Kidney (tissue), 14 donors: ENCODE results near the gene FANCC. TPM values are rescaled to one million over a fixed set of nuclear protein-coding genes. Genes with fewer than 3 reads are reported as not detected.
A peak's percentile ranks its signal among the peaks of the same experiment; 100 is the strongest.

Experiments
- DNase-seq, 5 donors: peaks; one replicate each; pipeline ENCODE4 v3.0.0-alpha.2; 2013 to 2020
- FAIRE-seq: peaks from 2 replicates; lab custom pipeline; 2012; peaks lifted over from hg19 to GRCh38; lab: Jason Lieb, UNC
- H3K27ac ChIP-seq, 2 donors: one replicate each; pipeline ENCODE4 v1.7.0; 2013; ENCODE audit warnings: low read depth in 2 of 2, low read length in 2 of 2, inconsistent platforms in 1 of 2
- H3K27me3 ChIP-seq: one replicate; pipeline ENCODE4 v1.7.1; 2013; ENCODE audit warnings: low read length, inconsistent platforms; ENCODE audit not compliant: control insufficient read depth, insufficient read depth
- H3K36me3 ChIP-seq, 3 donors: one replicate each; pipeline versions ENCODE4 v1.7.0 to v1.7.1; 2013; ENCODE audit warnings: low read length in 3 of 3, control low read depth in 1 of 3, inconsistent platforms in 1 of 3; ENCODE audit not compliant: insufficient read depth in 3 of 3, control insufficient read depth in 2 of 3
- H3K4me1 ChIP-seq, 3 donors: one replicate each; pipeline versions ENCODE4 v1.7.0 to v1.7.1; 2013; ENCODE audit warnings: low read length in 3 of 3, inconsistent platforms in 1 of 3, low read depth in 1 of 3; ENCODE audit not compliant: control insufficient read depth in 2 of 3, insufficient read depth in 2 of 3
- H3K4me3 ChIP-seq, 3 donors: one replicate each; pipeline versions ENCODE4 v1.7.0 to v1.8.1; 2013; ENCODE audit warnings: low read length in 3 of 3, control low read depth in 1 of 3, inconsistent platforms in 1 of 3
- H3K9ac ChIP-seq, 3 donors: one replicate each; pipeline versions ENCODE4 v1.7.0 to v1.7.1; 2013; ENCODE audit warnings: low read length in 3 of 3, control low read depth in 1 of 3, inconsistent platforms in 1 of 3
- H3K9me3 ChIP-seq, 3 donors: one replicate each; pipeline versions ENCODE4 v1.7.0 to v1.7.1; 2013; ENCODE audit warnings: low read length in 3 of 3, control low read depth in 1 of 3, inconsistent platforms in 1 of 3; ENCODE audit not compliant: control insufficient read depth in 2 of 3, insufficient read depth in 1 of 3
- CTCF ChIP-seq: IDR thresholded peaks from 3 replicates; pipeline ENCODE4 v1.5.1; 2012; ENCODE audit warnings: mild to moderate bottlenecking, moderate library complexity, borderline replicate concordance; ENCODE audit not compliant: insufficient read depth; ENCODE audit errors: extremely low read depth
- intact Hi-C: fragments of 100-400 bp; cut with DNase I; formaldehyde crosslinking; loops from one replicate; pipeline ENCODE4 v1.11.1; 2022
- polyA plus RNA-seq: library from polyadenylated mRNA; stranded (reverse); fragments of 350-450 nt; fragmentation: Illumina TruSeq; extraction: RNeasy Lipid Tissue Mini Kit (QIAGEN cat#74804); gene quantifications from one replicate; pipeline ENCODE4 v1.2.3, GENCODE V29; 2014; ENCODE audit warnings: low read depth, low replicate concordance; ENCODE audit not compliant: insufficient read depth
- total RNA-seq: library from RNA; stranded (reverse); fragmentation: NEBNext Ultra II Directional; extraction: Animal tissue kit (Norgen Biotek cat#: 25700); gene quantifications from one replicate; pipeline ENCODE4 v1.2.1, GENCODE V29; 2021
- donor health status: control.
- donor health status: control.
- donor health status: control.
- donor health status: control.
- donor health status: control.
- donor health status: DM: yes; HTN: yes; CAD: no.
- donor health status: Normal renal cell carcinoma (clear cell type).

FANCC gene
- total and polyA plus RNA-seq, 2 donors from 2014 or later = 7.5 to 10.8 TPM

- Histone ChIP-seq H3K4me3 (no peak overlapping the region), H3K9me3 (no peaks in the 10 kb centered on the region), H3K27ac (no peak overlapping the region), H3K9ac (no peak overlapping the region), H3K36me3 (no peaks in the 10 kb centered on the region), H3K4me1 (no peaks in the 10 kb centered on the region), H3K27me3 (no peaks in the 10 kb centered on the region)
- intact Hi-C loops = no loop called here
- no peak for TF ChIP-seq CTCF
- peak in 2 of 5 donors; percentile 25 to 55 for DNase-seq
- no peak for FAIRE-seq
Observed at GRCh38 chr9:95250462-95251221, 66.9 kb downstream of the FANCC start.

- no peak for TF ChIP-seq CTCF
- H3K27me3 ChIP-seq = no peaks in the 10 kb centered on the region
- H3K9me3 ChIP-seq = no peaks in the 10 kb centered on the region
- intact Hi-C loops = no loop called here
- H3K9ac ChIP-seq = no peak overlapping the region
- no peaks in the 10 kb centered on the region for H3K36me3 ChIP-seq
- H3K27ac ChIP-seq = no peak overlapping the region
- FAIRE-seq (no peak), DNase-seq (peak in 3 of 5 donors; percentile 43 to 68 (median 56))
- no peak overlapping the region for H3K4me3 ChIP-seq
- H3K4me1 ChIP-seq = no peaks in the 10 kb centered on the region
Observed at GRCh38 chr9:95249986-95250385, 67.5 kb downstream of the FANCC start.

- H3K4me1 ChIP-seq = no peaks in the 10 kb centered on the region
- H3K9me3 ChIP-seq = no peaks in the 10 kb centered on the region
- intact Hi-C loops = no loop called here
- FAIRE-seq (no peak), DNase-seq (no peak)
- no peaks in the 10 kb centered on the region for H3K27me3 ChIP-seq
- no peak overlapping the region for H3K27ac ChIP-seq
- no peak overlapping the region for H3K4me3 ChIP-seq
- no peak overlapping the region for H3K9ac ChIP-seq
- TF ChIP-seq CTCF = no peak
- no peaks in the 10 kb centered on the region for H3K36me3 ChIP-seq
Observed at GRCh38 chr9:95246547-95246946, 71.0 kb downstream of the FANCC start.
